K562 (cell line): ENCODE measurements around the gene PLAC9. TPM values are rescaled to one million over a fixed set of nuclear protein-coding genes. Genes with fewer than 3 reads are reported as not detected.

Experiments
- ATAC-seq: fragments of 200-7000 bp; cut with Tn5 transposase; 3 replicates; pipeline ENCODE4 v1.9.1; 2020; ENCODE audit warnings: moderate library complexity
- BruUV-seq: library from RNA; stranded (reverse); fragments of 400-500 nt; replicated peaks from 2 replicates; lab custom pipeline; 2021; lab: Mats Ljungman, UMichigan
- CTCF ChIA-PET: fragments of 300-600 bp; formaldehyde crosslinking; extraction: SDS; loops from one replicate; lab custom pipeline; 2021; ENCODE audit warnings: low intra/inter-chr PET ratio; lab: Yijun Ruan, JAX
- POLR2A ChIA-PET: fragments of 300-600, 350-650 bp; sonication (Branson Sonifier 250); formaldehyde crosslinking; extraction: SDS; loops from one replicate; lab custom pipeline; 2021; ENCODE audit warnings: antibody characterized with exemption, inconsistent platforms; lab: Yijun Ruan, JAX
- DNase-seq, 4 experiments: peaks; one replicate each; pipeline versions ENCODE4 v3.0.0 to v3.0.0-alpha.2; 2011 to 2018; ENCODE audit warnings: low spot score in 3 of 4, mixed read lengths in 3 of 4; ENCODE audit errors: extremely low read depth in 1 of 4
- FAIRE-seq: peaks from 2 replicates; lab custom pipeline; 2011; peaks lifted over from hg19 to GRCh38; lab: Jason Lieb, UNC
- H2AFZ ChIP-seq: 2 replicates; pipeline ENCODE4 v1.6.0; 2011; ENCODE audit warnings: low read depth, low read length, control low read depth, inconsistent platforms
- H3K27ac ChIP-seq: fragments of 200-600 bp; 3 replicates; pipeline ENCODE4 v1.8.0; 2011; ENCODE audit warnings: low read depth, mild to moderate bottlenecking, control low read depth, inconsistent platforms, low read length, moderate library complexity, mixed read lengths; ENCODE audit errors: extremely low read depth
- H3K27me3 ChIP-seq, 2 experiments: fragments of 300-600 bp in 1 of 2; 2 replicates in 1 of 2; 3 replicates in 1 of 2; pipeline versions ENCODE4 v1.6.0 to v1.8.0; 2011; ENCODE audit warnings: inconsistent platforms in 2 of 2, low read length in 2 of 2, mild to moderate bottlenecking in 1 of 2, mixed read lengths in 1 of 2, moderate library complexity in 1 of 2; ENCODE audit not compliant: control insufficient read depth in 2 of 2, insufficient read depth in 2 of 2
- H3K36me3 ChIP-seq: fragments of 300-600 bp; 3 replicates; pipeline ENCODE4 v1.8.0; 2011; ENCODE audit warnings: mild to moderate bottlenecking, low read length, inconsistent platforms; ENCODE audit not compliant: control insufficient read depth, insufficient read depth
- H3K4me1 ChIP-seq, 2 experiments: fragments of 200-600 bp in 1 of 2; replicated peaks in 1 of 2; 2 replicates in 1 of 2; 3 replicates in 1 of 2; pipeline versions ENCODE4 v1.5.1 to v1.8.0; 2011; ENCODE audit warnings: inconsistent platforms in 2 of 2, low read length in 2 of 2, mild to moderate bottlenecking in 1 of 2, mixed read lengths in 1 of 2, moderate library complexity in 1 of 2; ENCODE audit not compliant: control insufficient read depth in 2 of 2, insufficient read depth in 2 of 2
- H3K4me2 ChIP-seq: 2 replicates; pipeline ENCODE4 v1.6.1; 2011; ENCODE audit warnings: low read length, control low read depth, inconsistent platforms, mixed read lengths; ENCODE audit not compliant: insufficient read depth
- H3K4me3 ChIP-seq: fragments of 200-600 bp; sonication (generic), shearing (Covaris generic); 2 replicates; pipeline ENCODE4 v1.5.1; 2016; ENCODE audit warnings: control low read depth, inconsistent platforms
- H3K79me2 ChIP-seq: fragments of 200-600 bp; 3 replicates; pipeline ENCODE4 v1.8.0; 2011; ENCODE audit warnings: low read length, inconsistent platforms; ENCODE audit not compliant: control insufficient read depth, insufficient read depth
- H3K9ac ChIP-seq, 2 experiments: 2 replicates each; pipeline versions ENCODE4 v1.6.0 to v1.6.1; 2011; ENCODE audit warnings: low read depth in 2 of 2, low read length in 2 of 2, control low read depth in 1 of 2, inconsistent platforms in 1 of 2, mild to moderate bottlenecking in 1 of 2, mixed read lengths in 1 of 2; ENCODE audit not compliant: insufficient read depth in 1 of 2
- H3K9me1 ChIP-seq: one replicate; pipeline ENCODE4 v1.6.0; 2011; ENCODE audit warnings: inconsistent platforms, mild to moderate bottlenecking, low read length, moderate library complexity; ENCODE audit not compliant: control insufficient read depth, insufficient read depth
- H3K9me3 ChIP-seq: replicated peaks from 2 replicates; pipeline ENCODE4 v1.5.1; 2011; ENCODE audit warnings: low read depth, low read length, inconsistent platforms; ENCODE audit not compliant: control insufficient read depth, insufficient read depth
- H4K20me1 ChIP-seq: replicated peaks from 2 replicates; pipeline ENCODE4 v1.6.1; 2011; ENCODE audit warnings: low read length, inconsistent platforms, mixed read lengths; ENCODE audit not compliant: control insufficient read depth, insufficient read depth
- EWSR1 ChIP-seq: fragments of 450-650 bp; IDR thresholded peaks from 2 replicates; pipeline ENCODE4 v1.6.1; 2018; ENCODE audit warnings: borderline replicate concordance, mild to moderate bottlenecking, low read depth, moderate library complexity; ENCODE audit not compliant: partially characterized antibody
- SPI1 ChIP-seq: IDR thresholded peaks from 2 replicates; pipeline ENCODE4 v1.6.1; 2011; ENCODE audit warnings: low read depth, low read length, control low read depth, borderline replicate concordance
- WGBS: fragments of 100-300 bp; shearing (Covaris generic); methylation state at CpG from one replicate; pipeline ENCODE4 v1.1.6; 2016; ENCODE audit warnings: low coverage, mixed read lengths; ENCODE audit not compliant: insufficient coverage; ENCODE audit errors: missing lambda C conversion rate; 5-methylcytosine and 5-hydroxymethylcytosine counted together
- in situ Hi-C: fragments of 300-500 bp; cut with MboI; formaldehyde crosslinking; loops from 4 replicates; pipeline ENCODE4 v1.15.0; 2018; ENCODE audit warnings: inconsistent platforms, mixed read lengths
- intact Hi-C: fragments of 100-400 bp; cut with micrococcal nuclease; formaldehyde crosslinking; loops from 2 replicates; pipeline ENCODE4 v1.14.2; 2022
- polyA plus RNA-seq, 8 experiments: library from polyadenylated mRNA; depleted of rRNA in 4 of 8; stranded (reverse) in 5 of 8; unstranded in 3 of 8; fragments of >200 nt; fragmentation: Nextera tagmentation in 2 of 8; fragmentation: Illumina TruSeq in 1 of 8; extraction: Ambion mirVana in 2 of 8; extraction: Trizol in 1 of 8; gene quantifications; 2 replicates each; pipeline versions ENCODE4 v1.2.1 to v1.2.3, GENCODE V29; 2011 to 2014; ENCODE audit warnings: inconsistent platforms in 1 of 8, missing spikeins in 1 of 8
- total RNA-seq, 7 experiments: library from RNA; depleted of rRNA in 6 of 7; stranded (reverse); fragments of >200 nt in 6 of 7; fragmentation: Illumina TruSeq in 2 of 7; extraction: Trizol in 2 of 7; gene quantifications; 2 replicates each; pipeline versions ENCODE4 v1.2.1 to v1.2.3, GENCODE V29; 2011 to 2021; ENCODE audit warnings: low replicate concordance in 1 of 7

Gene PLAC9
- total and polyA plus RNA-seq, 9 of the 15 experiments (the other 6 are each of a cell fraction or from before 2014, with no cell fraction given) = not detected

- TF ChIP-seq SPI1 (peak; percentile 47; the same call in 1 of the 2 replicates), EWSR1 (no peak)
- TF ChIP-seq, all 486 proteins: peak for 1
- intact Hi-C loops (no loop called here), in situ Hi-C loops (no loop called here)
- WGBS = 86% methylated on average over 15 of the region's 17 CpGs
- no peak overlapping the region for H3K4me2 ChIP-seq
- DNase-seq = no peak
- H2AFZ ChIP-seq = no peak overlapping the region
- ChIA-PET CTCF (interaction anchor here (1.1 kb wide), 1 partner anchor 62 kb away, joined by 5 read pairs; no protein-coding TSS in a partner anchor), POLR2A (interaction anchor here (0.7 to 1.9 kb wide), 6 partner anchors 9 to 258 kb away, joined by 3 to 10 read pairs (median 3); no protein-coding TSS in a partner anchor)
- no peaks in the 10 kb centered on the region for H3K9me3 ChIP-seq
- ATAC-seq = no peak
- no peaks in the 10 kb centered on the region for H3K27me3 ChIP-seq
- H3K4me1 ChIP-seq = peaks cover 20 to 31% of the 10 kb centered on the region in 2 experiments
- no peak overlapping the region for H3K4me3 ChIP-seq
- FAIRE-seq = no peak
- peak overlapping the region in 1 of 2 experiments; percentile 50; a peak in 2 of 4 replicates for H3K9ac ChIP-seq
- peaks cover 9% of the 10 kb centered on the region; the same call in 1 of the 2 replicates for H4K20me1 ChIP-seq
- BruUV-seq = no TSS peak
- no peaks in the 10 kb centered on the region for H3K79me2 ChIP-seq
- peaks cover 6% of the 10 kb centered on the region for H3K9me1 ChIP-seq
- H3K36me3 ChIP-seq = peaks cover 99% of the 10 kb centered on the region
- H3K27ac ChIP-seq = no peak overlapping the region
These were observed 28.1 kb downstream of the PLAC9 start for GRCh38 chr10:80160361-80161320.
